ENCODE data around the gene DYNLRB2.
A peak's percentile ranks its signal among the peaks of the same experiment; 100 is the strongest.

DYNLRB2 gene

DNA sequence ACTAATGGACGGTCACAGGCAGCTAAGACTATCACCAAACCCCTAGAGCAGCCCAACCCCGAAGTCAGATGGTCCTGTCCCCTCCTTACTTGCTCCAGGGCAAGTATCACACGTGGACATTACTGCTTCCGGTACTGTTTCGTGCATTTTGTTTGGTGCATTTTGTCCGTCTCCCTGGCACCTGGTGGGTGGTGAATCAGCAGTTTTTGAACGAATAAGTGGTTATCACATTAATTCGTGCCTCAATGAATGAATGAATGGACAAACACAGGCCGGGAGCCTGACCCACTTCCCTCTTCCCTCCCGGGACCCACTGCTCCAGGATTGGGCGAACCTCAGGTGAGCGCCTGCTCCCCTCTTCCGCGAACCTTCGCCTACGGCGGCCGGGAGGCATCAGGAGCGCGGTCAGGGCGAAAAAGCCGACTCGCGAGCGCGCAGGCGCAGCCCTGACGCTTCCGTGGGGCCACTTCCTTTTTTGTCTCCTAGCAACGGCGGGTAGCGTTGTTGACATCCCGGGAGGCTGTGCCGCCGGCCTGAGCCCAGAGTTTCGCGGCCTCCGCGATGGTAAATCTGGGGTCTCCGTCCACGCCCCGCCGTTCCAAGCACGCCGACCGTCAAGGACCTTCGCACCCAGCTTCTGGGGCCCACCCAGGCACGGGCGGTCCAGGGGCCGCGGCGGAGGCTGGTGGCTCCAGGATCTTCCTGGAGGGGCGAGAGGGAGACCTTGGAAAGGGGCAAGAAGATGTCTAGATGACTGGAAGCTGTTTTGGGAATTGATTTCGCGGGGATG, at the start of gene DYNLRB2:
Gene DYNLRB2 (plus strand): TSS at position 478 of the 790 bp plus-strand sequence. CDS start 84 bp downstream, at position 562.
- DNase-seq, result peak; percentile 85

DNA sequence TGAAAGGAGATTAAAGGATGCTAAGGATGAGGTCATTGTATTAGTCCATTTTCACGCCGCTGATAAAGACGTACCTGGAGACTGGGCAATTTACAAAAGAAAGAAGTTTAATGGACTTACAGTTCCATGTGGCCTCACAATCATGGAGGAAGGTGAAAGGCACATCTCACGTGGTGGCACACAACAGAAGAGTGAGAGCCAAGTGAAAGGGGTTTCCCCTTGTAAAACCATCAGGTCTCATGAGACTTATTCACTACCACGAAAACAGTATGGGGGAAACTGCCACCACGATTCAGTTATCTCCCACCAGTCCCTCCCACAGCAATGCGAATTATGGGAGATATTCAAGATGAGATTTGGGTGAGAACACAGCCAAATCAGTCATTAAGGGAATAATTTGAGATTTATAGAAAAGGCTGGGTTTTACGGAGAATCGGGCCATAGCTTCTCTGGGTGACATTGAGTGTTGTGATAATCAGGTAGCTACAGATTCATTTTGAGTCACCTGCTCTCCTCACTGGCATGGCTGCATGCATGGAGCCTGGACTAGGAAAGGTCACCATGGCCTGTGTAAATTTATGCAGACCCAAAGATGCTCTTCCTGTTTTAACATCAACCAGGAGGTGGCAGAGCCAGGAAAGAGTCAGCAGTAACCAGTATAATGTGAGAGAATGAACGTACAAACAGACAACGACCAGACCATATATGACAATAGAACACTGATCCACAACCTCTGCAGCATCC, 40.5 kb upstream of the DYNLRB2 start:
- DNase-seq, result no peak

DNA sequence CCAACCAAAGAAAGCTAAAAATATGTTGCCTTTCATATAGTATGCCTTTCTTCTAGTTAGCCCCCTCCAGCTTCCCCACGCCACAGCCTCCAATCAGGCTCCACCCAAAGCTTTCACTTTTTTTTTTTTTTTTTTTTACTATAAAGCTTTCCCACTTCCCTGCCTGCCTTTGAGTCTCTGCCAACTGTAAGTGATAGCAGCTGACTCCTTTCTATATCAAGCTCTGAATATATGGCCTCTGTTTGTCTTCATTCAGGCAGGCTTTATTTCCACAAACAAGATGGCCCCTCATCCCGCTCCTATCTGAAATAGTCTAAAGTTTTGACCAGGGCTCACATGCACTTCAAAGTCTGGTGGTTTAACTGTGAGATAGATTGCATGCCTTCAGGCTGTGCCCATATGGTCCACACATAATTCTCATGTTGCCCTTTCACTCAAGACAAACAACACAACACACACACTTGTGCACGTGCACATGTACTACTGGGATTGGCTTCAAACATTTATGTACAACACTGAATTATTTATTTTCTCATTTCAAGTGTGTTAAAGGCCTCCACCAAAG, 39.8 kb upstream of the DYNLRB2 start:
- DNase-seq, result no peak

DNA sequence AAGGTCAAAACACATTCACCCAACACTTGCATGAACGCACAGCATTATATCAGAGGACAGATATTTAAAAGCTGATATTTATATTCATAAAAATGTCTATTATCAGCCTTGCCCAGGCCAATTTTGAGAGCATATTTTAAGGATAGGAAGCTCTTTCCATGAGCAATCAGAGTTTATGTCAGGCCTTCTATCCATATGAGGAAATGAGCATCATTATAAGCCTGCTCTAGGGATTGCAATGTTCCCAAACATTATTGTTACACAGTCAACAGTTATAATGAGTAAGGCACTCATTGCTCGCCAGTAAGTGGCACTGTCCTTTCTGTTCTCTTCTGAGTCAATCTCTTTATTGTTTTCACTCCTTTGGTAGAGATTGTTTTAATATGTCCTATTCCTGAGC, 37.7 kb upstream of the DYNLRB2 start:
- DNase-seq, result no peak

DNA sequence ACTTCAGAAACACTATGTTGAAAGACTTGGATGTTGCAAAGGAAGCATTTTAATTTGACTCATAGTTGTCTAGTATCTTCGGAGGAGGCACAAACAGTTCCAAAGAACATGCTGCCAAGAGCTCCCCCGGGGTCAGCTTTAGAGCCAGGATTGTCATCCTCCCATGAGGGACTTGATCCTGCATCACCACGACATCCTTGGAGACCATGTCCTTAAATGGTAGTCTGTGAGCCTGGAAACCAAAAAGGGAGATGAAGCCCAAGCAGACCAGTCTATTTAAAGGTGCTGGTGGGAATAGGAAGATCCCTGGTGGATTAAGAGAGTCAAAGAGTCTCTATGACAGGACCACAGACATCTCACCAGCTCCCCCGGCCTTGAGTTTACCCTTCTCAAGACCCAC, 33.3 kb upstream of the DYNLRB2 start:
- DNase-seq, result no peak

DNA sequence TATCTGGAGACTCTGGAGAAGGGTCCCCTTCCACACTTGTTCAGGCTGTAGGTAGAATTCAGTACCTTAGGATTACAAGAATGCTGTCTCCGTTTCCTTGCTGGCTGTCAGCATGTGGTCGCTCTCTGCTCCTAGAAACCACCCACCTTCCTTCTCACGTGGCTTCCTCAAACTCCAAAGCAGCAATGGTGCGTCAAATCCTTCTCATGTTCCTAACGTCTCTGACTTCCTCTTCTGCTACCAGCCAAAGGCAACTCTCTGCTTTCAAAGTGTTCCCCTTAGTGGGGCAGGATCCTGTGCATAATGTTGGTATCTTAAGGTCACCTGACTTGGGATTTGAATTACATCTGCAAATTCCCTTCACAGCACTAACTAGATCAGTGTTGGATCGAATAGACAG, 30.9 kb upstream of the DYNLRB2 start:
- DNase-seq, result no peak

DNA sequence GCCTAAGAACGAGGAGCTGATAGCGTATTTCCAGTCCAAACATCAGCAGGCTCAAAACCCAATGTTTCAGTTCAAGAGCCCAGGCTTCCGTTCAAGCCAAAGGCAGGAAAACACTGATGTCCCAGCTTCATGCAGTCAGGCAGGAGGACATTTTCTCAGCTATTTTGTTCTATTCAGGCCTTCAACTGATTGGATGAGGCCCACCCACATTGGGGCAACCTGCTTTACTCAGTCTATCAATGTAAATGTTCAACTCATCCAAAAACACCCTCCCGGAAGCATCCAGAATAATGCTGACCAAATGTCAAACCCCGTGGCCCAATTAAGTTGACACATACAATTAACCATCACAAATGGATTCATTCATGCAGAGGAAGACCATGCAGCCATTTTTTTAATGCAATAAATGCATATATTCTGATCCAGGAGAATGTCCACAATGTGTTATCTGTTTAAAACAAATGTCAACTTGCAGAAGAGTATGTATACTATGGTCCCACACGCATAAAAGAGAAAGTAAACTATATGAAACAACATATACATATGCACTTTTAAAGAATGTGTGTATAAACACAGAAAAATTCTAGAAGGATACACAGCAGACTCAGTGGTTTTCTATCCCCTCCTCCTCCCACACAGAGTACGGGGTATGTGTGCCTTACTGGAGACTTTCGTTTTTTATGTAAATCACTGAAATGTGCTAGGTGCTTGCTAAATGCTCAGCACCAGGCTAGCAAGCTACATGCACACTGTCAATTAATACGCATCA, 28.8 kb upstream of the DYNLRB2 start:
- no peak for DNase-seq

DNA sequence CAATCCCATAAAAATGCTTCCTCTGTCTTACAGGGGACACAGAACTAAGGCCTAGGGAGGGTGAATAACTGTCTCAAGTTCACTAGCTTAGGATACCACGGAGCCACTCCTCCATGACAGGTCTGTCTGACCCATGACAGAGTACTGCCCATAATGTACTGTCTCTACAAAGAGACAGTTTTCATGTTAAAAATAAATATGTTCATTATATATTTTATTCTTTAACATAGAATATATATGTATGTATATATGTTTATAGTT, 28.3 kb upstream of the DYNLRB2 start:
- no peak for DNase-seq

DNA sequence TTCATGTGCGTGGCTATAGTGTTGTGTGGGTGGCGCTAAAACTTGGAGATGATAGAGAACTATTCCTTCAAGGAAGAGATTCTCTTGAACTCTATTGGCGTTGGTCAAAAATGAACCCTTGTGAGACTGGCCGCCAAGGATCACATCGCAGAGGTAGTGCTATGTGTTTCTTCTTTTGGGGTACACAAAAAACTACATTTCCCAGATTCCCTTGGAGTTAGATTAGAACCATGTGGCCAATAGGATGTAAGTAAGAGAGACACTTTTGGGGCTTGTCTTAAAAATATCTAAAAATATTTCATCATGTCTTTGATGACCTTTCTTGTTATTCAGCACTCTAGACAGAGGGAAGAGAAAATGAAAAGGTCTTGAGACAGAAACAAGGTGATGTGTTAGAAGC, 25.4 kb upstream of the DYNLRB2 start:
- no peak for DNase-seq

DNA sequence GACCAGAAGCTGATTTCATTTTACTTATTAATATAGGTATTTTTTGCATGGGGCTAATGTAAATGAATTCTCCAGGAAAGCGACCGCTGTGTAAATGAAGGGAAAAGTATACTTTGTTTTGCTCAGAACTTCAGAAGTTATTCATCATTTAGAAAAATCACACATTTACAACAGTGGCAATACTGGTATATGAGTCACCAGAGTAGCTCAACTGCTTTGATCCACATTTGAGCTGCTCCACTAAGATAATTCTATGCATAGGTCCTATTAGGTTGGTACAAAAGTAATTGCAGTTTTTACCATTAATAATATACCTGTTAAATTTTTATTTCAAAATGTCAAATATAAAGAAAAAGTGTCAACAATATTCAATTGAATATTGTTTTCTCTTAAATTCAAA, 22.9 kb upstream of the DYNLRB2 start:
- DNase-seq, result no peak

DNA sequence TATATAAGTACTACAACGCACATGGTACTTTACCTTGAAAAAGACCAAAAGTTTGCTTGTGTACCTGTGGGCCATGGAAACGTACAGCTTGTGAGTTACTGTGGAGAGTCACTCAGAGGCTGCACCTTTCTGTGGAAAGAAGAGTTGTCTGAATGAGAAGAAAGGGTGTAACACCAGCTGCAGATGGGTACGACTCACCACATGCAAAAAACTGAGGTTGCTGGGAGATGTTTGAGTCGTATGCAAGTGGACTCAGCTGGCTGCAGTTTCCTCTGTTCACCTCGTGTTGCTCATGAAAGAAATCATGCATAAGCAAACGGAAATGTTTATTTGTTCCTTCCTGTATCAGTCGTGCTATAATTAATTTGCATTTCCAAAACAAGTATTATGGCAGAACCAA, 22.4 kb upstream of the DYNLRB2 start:
- DNase-seq, result peak; percentile 46

DNA sequence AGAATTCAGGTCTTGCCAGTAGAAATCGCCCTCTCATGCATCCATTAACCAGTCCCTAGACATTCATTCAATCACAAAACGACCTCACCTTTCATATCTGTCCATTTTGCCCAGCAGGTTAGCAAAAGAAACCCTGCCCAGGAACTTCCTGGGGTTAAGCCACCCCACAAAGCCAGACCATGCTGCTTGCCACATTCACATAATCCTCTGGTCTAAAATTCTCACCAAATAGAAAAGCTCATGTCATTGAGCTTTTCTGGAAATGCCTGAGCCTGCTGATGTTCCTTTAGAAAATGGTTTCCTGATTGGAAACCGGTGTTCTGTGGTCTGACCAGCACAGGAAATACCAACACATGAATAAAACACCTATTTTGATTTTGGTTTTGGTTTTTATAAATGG, 21.6 kb upstream of the DYNLRB2 start:
- no peak for DNase-seq

DNA sequence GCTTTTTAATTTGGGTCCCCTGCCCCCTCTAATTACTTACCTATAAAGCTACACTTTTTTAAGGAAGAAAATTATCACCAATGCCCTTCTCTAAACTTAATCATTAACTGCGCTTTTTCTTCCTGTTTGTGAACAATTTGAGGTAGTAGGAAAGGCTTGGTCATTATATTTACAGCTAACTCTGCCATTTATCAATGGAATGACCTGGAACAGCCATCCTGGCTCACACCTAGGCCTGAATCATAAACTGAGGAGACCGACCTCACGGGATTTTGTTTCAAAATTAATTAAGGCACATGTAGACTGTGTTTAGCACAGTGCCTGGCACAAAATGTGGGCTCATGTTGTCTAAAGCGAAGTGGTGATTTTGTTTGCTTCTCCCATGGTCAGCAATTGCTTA, 15.4 kb upstream of the DYNLRB2 start:
- no peak for DNase-seq

DNA sequence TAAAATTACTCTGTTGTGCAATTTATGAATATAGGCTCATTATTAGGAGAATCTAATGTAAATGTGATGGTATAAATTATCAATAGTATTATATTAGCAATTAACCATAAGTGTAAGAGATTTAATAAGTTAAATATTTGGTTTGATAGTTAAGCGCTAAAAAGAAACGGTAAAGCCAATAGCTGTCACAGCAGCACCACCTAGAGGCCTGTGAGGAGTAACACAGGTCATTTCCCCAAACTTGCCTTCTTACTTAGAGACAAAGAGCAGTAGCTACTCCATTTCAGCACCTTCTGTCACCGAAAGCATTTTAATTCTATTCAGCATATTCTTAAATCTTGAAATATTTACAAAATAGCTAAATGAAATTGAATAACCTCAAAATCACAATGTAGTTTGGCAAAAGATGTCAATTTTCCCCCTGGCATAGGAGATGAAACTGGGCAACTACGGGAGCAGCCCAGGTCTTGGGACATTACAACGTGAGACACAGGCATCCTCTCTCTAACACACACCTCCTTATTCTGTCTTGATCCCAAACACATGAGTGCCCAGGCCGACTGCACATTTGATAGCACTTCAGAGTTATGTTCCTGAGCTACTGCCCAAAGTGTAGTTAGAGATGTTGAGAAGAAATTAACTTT, 14.3 kb upstream of the DYNLRB2 start:
- peak; percentile 6 for DNase-seq

DNA sequence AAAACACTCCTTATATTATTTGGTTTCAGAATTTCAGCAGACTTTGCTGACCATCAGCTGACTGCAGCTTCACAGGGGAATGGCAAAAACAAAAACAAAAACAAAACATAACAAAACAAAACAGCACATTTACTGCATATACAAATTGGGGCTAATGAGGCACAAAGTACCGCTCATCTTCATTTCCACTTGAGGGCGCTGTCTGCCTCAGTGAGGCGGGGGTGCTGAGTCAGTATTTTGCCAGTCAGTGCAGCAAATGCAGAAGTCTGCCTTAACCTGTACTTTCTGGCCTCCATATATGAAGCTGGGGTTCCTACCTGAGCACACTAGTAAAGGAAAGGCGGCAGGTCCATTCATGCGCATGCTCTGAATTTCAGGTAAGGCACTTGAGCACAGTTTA, 13.5 kb upstream of the DYNLRB2 start:
- peak; percentile 8 for DNase-seq

DNA sequence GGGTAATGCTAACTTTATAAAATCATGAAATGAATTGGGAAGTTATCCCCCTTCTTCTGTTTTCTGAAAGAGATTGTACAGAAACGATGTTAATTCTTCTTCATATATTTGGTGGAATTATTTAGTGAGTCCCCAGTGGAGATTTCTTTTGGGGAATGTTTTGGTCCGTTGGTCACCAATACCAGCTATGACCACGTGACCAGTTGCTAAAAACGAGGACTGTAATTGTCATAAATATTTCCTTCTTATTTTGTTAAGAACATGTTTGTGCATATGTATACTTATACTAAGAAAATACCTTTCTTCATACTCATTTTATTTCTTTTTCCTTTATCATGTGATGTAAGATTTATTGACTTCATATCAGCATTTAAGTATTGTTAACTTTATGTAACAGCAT, 10.3 kb upstream of the DYNLRB2 start:
- no peak for DNase-seq

DNA sequence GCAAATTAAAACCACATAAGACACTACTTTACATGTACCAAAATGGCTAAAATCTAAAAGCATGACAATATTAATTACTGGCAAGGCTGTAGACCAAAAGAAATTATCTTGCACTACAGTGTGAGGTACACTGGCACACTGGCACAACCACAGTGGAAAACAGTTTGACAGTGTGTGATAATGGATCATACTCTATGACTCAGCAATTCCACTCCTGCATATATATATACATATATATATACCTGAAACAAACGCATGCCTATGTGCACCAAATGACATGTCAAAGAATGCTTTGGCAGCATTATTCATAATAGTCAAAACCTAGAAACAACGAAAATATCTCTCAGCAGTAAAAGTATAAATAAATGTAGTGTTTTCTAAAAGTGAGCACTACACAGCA, 4.6 kb upstream of the DYNLRB2 start:
- no peak for DNase-seq

DNA sequence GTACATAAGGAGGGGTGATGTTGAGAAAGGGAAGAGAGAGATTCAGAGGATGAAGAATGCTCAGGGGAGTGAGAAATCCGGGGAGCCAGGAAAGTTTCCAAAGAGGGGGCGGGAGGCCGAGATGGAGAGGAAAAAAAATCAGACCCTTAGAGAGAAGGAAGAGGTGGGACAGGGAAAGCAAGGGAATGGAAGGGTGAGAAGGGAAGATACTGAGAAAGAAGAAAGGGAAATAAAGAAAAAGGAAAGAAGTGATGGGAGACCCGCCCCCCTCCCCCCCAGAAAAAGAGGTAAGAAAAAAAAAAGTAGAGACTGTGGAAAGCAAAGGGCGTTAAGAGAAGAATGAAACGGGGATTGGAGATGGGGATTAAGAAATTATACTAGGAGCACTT, 507 bp downstream of the DYNLRB2 start:
- DNase-seq, result no peak

DNA sequence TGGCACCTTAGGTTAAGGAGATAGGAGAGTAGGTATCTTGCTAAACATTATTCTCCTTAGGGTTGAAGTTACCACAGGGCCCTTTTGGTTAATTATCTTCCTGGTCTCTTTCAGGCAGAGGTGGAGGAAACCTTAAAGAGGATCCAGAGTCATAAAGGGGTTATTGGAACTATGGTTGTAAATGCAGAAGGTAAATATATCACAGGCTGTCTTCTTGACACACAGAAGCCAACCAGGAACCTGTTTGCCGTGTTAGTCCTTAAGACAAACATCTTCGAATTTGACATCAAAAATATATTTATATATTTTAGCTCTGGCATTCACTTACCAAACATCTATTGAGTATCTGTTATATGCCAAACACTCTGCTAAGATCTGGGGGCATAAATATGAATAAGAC, 2.4 kb downstream of the DYNLRB2 start:
- DNase-seq, result no peak

DNA sequence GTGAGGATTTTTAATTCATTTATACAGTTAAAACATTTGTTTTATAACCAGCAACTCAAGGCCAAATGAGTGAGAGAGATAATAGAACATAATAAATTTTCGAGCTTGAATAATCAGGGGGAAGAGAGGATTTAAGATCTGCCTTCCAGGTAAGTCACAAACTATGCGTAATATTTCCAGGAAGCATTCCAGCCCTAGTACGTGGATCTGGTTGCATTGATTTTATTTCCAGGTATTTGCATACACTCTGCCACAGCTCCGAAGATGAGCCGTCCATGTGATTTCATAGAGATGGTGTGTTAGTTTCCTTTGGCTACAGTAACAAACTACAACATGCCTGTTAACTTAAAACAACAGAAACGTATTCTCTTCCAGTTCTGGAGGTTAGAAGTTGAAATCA, 3.5 kb downstream of the DYNLRB2 start:
- no peak for DNase-seq

DNA sequence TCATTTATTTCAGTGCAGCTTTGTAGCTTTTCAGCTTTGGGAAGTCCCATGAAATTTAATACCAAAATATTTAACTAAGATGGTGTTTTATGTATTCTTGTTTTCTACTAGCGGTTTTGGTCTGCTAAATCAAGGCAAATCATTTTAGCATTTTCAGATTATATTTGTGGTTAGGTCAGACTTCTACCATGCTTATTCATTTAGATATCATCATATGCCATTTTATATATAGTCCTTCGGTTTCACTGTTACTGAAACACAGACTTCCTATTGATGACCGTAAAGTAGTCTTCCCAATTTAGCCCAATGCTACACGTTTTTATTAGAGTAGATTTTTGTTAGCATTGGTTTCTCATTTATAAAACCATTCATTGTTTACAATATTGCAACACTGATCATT, 5.5 kb downstream of the DYNLRB2 start:
- DNase-seq, result no peak

DNA sequence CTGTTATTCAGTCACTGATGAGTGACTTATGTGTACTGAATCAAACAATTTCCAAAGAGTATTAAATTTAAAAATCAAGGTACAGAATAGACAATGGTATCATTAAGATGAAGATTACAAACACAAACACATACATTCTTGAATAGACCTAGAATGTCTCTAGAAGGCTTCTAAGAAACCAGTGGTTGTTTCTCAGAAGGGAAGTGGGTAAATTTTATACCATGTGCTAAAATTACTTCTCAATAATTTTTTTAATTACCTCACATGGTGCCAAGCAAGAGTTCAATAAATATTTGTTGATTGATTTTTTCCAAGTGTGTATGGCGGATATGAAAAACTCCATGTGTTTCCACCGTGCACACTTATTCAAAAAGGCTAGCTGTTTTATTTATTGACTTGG, 6.4 kb downstream of the DYNLRB2 start:
- DNase-seq, result no peak

DNA sequence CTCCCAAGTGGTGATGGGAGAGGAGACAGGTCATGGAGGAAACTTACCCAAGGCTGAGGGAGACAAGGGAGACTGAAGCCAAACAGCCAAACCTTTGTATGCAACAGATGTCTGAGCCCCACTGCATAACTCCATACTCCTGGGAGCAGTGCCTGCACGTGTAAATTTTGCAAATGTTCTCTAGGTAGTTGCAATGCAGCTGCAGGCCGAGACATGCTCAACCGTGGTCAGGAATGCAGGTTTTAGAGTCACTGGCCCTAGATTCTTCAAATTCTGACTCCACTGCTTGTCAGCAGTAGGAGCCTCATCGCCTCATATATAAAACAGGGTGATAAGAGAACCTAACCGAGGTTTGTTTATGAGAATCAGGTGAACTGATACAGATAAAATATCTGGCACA, 11.5 kb downstream of the DYNLRB2 start:
- DNase-seq, result no peak
